ENCODE measurements around the gene BRD1.

BRD1 gene

DNA sequence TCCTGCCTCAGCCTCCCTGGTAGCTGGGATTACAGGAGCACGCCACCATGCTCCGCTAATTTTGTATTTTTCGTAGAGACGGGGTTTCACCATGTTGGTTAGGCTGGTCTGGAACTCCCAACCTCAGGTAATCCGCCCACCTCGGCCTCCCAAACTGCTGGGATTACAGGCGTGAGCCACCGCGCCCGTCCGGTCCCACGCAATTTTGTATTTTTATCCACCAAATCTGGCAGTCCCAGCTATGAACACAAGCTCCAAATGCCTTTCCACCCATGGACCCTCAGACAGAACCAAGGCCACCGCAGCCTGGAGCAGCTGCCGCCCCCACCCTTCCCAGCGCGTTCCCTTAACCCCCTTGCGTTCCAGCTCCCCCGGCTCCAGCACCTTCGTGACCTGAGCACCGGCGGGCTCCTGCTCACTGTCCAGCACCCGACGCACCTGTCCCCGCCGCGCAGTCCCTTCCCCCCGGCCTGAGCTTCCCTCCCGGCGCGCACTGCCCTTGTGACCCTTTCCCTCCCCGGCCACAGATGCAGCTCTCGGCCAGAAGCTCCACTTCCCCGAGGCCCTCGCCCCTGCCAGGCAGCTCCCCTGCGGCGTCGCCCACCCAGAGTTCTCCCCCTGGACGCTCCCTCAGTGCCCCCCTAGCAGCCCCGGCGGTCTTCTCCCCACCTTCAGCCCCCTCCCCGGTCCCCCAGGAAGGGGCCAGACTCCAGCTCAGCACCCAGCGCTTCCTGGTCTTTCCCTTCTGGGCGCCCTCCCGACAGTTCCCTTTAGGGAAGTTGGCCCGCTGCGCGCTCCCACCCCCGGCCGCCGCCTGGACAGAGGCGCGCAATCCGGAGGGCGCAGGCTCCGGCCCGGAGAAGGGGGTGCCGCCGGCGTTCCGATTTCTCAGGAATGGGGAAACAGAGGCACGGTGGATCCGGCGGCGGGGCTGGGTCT lies 20.3 kb upstream of the BRD1 start:
- TF ChIP-seq, protein P1, sequence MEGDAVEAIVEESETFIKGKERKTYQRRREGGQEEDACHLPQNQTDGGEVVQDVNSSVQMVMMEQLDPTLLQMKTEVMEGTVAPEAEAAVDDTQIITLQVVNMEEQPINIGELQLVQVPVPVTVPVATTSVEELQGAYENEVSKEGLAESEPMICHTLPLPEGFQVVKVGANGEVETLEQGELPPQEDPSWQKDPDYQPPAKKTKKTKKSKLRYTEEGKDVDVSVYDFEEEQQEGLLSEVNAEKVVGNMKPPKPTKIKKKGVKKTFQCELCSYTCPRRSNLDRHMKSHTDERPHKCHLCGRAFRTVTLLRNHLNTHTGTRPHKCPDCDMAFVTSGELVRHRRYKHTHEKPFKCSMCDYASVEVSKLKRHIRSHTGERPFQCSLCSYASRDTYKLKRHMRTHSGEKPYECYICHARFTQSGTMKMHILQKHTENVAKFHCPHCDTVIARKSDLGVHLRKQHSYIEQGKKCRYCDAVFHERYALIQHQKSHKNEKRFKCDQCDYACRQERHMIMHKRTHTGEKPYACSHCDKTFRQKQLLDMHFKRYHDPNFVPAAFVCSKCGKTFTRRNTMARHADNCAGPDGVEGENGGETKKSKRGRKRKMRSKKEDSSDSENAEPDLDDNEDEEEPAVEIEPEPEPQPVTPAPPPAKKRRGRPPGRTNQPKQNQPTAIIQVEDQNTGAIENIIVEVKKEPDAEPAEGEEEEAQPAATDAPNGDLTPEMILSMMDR (IDR thresholded peaks at IDR 0.05; ENCODE audit: low read depth, low read length): no peak
- peak overlapping the region; percentile 14 to 21 for H3K4me3 ChIP-seq (replicated peaks in 1 of 2; ENCODE audit: low read depth in 2 of 2, low read length in 2 of 2)
- DNase-seq (ENCODE audit: low read depth in 2 of 2): no peak

- DNase-seq (ENCODE audit: low read depth in 2 of 2): no peak
- H3K4me3 ChIP-seq (replicated peaks in 1 of 2; ENCODE audit: low read depth in 2 of 2, low read length in 2 of 2): no peak overlapping the region
- TF ChIP-seq, protein P1 (IDR thresholded peaks at IDR 0.05; ENCODE audit: low read depth, low read length): no peak
Measured at GRCh38 chr22:49845666-49846459, 18.2 kb upstream of the BRD1 start.

DNA sequence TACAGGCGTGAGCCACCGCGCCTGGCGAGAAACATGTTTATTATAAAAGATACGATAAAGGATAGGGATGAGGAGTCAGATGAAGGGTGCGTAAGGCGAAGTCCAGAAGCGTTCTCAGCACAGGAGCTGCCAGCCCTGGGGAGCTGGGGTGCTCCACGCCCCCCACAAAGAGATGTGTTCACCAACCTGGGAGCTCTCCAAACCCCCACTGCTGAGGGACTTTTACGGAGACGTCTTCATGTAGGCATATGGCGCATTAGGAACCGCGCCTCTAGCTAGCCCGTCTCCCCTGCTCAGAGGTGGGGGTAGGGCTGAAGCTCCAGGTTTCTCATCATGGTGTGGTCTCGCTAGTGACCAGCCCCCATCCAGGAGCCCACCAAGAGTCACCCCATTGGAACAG lies 17.6 kb upstream of the BRD1 start:
- TF ChIP-seq, protein P1 (IDR thresholded peaks at IDR 0.05; ENCODE audit: low read depth, low read length): no peak
- H3K4me3 ChIP-seq (replicated peaks in 1 of 2; ENCODE audit: low read depth in 2 of 2, low read length in 2 of 2): no peak overlapping the region
- DNase-seq (ENCODE audit: low read depth in 2 of 2): no peak

- TF ChIP-seq, protein P1 (IDR thresholded peaks at IDR 0.05; ENCODE audit: low read depth, low read length): no peak
- DNase-seq (ENCODE audit: low read depth in 2 of 2): no peak
- H3K4me3 ChIP-seq (replicated peaks in 1 of 2; ENCODE audit: low read depth in 2 of 2, low read length in 2 of 2): no peak overlapping the region
Measured at GRCh38 chr22:49838771-49839717, 11.4 kb upstream of the BRD1 start.

- H3K4me3 ChIP-seq (replicated peaks in 1 of 2; ENCODE audit: low read depth in 2 of 2, low read length in 2 of 2): no peak overlapping the region
- DNase-seq (ENCODE audit: low read depth in 2 of 2): no peak
- TF ChIP-seq, protein P1 (IDR thresholded peaks at IDR 0.05; ENCODE audit: low read depth, low read length): no peak
Measured at GRCh38 chr22:49833340-49834007, 5.8 kb upstream of the BRD1 start.
